ENCODE results near the gene SLC36A2. TPM values are rescaled to one million over a fixed set of nuclear protein-coding genes. Genes with fewer than 3 reads are reported as not detected.
A peak's percentile ranks its signal among the peaks of the same experiment; 100 is the strongest.
"Not testable (repeated sequence)": the region's sequence is repeated elsewhere in the genome, so short reads cannot be mapped to it uniquely, and the experiment has no call there.

SLC36A2 gene
- total RNA-seq, 2 experiments from 2014 or later = not detected

- Mint-ChIP-seq H3K36me3 (ENCODE audit: low read depth) (no peaks in the 10 kb centered on the region), H3K4me1 (no peaks in the 10 kb centered on the region), H3K27ac (no peak overlapping the region), H3K9me3 (no peaks in the 10 kb centered on the region), H3K27me3 (peaks cover 2% of the 10 kb centered on the region), H3K4me3 (no peak overlapping the region)
- no peak for DNase-seq
- CTCF ChIA-PET = no interaction called here
- POLR2A ChIA-PET = interaction anchor here (0.6 kb wide), 1 partner anchor 736 kb away, joined by 7 read pairs; no protein-coding TSS in a partner anchor
Measured at GRCh38 chr5:151317871-151318270, 29.5 kb downstream of the SLC36A2 start.

DNA sequence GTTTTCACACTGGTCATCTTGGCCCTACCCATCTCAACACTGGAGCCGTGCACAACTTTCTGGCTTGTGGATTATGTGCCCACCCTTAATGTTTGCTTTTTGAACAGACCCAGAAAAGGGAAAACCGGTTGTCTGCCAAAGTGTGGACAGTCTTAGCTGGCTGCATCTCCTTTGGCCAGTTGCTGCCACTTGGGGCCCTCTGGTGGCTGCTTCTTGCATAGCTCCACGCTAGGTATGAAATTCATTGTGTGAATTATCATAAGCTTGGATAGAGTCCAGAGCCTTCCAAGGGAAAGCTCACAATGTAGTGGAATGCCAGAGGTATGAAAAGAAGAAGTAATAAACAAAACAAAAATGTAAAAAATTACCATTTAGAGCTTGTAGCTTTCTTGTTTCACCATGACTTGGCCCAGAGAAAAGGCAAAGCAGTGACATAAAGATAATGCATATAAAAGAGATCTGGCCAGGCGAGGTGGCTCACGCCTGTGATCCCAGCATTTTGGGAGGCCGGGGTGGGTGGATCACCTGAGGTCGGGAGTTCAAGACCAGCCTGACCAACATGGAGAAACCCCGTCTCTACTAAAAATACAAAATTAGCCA is 31.3 kb downstream of the SLC36A2 start:
- peaks cover 5% of the 10 kb centered on the region for H3K27me3 Mint-ChIP-seq
- no peak overlapping the region for H3K27ac Mint-ChIP-seq
- peaks cover 4% of the 10 kb centered on the region for H3K9me3 Mint-ChIP-seq
- no peaks in the 10 kb centered on the region for H3K4me1 Mint-ChIP-seq
- CTCF ChIA-PET = interaction anchor here (0.9 to 1.7 kb wide), 6 partner anchors 29 to 455 kb away, joined by 3 to 7 read pairs (median 4); partner anchors contain the start of gene G3BP1
- peak; percentile 57 for DNase-seq
- no peak overlapping the region for H3K4me3 Mint-ChIP-seq
- H3K36me3 Mint-ChIP-seq (ENCODE audit: low read depth) = no peaks in the 10 kb centered on the region
- POLR2A ChIA-PET = no interaction called here

GRCh38 chr5:151313357-151313756 is 34.0 kb downstream of the SLC36A2 start:
- Mint-ChIP-seq H3K36me3 (ENCODE audit: low read depth) (no peaks in the 10 kb centered on the region), H3K4me1 (no peaks in the 10 kb centered on the region), H3K27ac (no peak overlapping the region), H3K27me3 (peaks cover 7% of the 10 kb centered on the region), H3K4me3 (no peak overlapping the region), H3K9me3 (peaks cover 12% of the 10 kb centered on the region)
- DNase-seq = no peak
- ChIA-PET CTCF (interaction anchor here (0.8 to 1.0 kb wide), 2 partner anchors 14 to 105 kb away, joined by 3 read pairs; no protein-coding TSS in a partner anchor), POLR2A (no interaction called here)

- Mint-ChIP-seq H3K4me3 (no peak overlapping the region), H3K9me3 (peaks cover 12% of the 10 kb centered on the region), H3K4me1 (no peaks in the 10 kb centered on the region), H3K27me3 (peaks cover 5% of the 10 kb centered on the region), H3K36me3 (ENCODE audit: low read depth) (no peaks in the 10 kb centered on the region), H3K27ac (no peak overlapping the region)
- ChIA-PET POLR2A (no interaction called here), CTCF (interaction anchor here (1.0 kb wide), 1 partner anchor 105 kb away, joined by 3 read pairs; no protein-coding TSS in a partner anchor)
- no peak for DNase-seq
Measured at GRCh38 chr5:151312756-151313324, 34.5 kb downstream of the SLC36A2 start.

- CTCF ChIA-PET = no interaction called here
- Mint-ChIP-seq H3K27me3 (peaks cover 8% of the 10 kb centered on the region), H3K9me3 (peaks cover 12% of the 10 kb centered on the region), H3K4me3 (no peak overlapping the region), H3K27ac (no peak overlapping the region), H3K4me1 (no peaks in the 10 kb centered on the region), H3K36me3 (ENCODE audit: low read depth) (no peaks in the 10 kb centered on the region)
- no peak for DNase-seq
- POLR2A ChIA-PET = no interaction called here
Measured at GRCh38 chr5:151310932-151311331, 36.4 kb downstream of the SLC36A2 start.

- H3K4me1 Mint-ChIP-seq; H3K27me3 Mint-ChIP-seq; H3K36me3 Mint-ChIP-seq (ENCODE audit: low read depth); H3K27ac Mint-ChIP-seq; CTCF ChIA-PET; H3K4me3 Mint-ChIP-seq; POLR2A ChIA-PET; DNase-seq: not testable (repeated sequence)
- H3K9me3 Mint-ChIP-seq = peaks cover 12% of the 10 kb centered on the region
Measured at GRCh38 chr5:151309821-151310220, 37.5 kb downstream of the SLC36A2 start.

DNA sequence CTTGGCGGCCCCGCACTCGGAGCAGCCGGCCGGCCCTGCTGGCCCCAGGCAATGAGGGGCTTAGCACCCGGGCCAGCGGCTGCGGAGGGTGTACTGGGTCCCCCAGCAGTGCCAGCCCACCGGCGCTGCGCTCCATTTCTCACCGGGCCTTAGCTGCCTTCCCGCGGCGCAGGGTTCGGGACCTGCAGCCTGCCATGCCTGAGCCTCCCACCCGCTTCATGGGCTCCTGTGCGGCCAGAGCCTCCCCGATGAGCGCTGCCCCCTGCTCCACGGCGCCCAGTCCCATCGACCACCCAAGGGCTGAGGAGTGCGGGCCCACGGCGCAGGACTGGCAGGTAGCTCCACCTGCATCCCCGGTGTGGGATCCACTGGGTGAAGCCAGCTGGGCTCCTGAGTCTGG is 38.1 kb downstream of the SLC36A2 start:
- H3K27ac Mint-ChIP-seq; CTCF ChIA-PET; H3K27me3 Mint-ChIP-seq; POLR2A ChIA-PET; H3K4me1 Mint-ChIP-seq; H3K36me3 Mint-ChIP-seq (ENCODE audit: low read depth); H3K4me3 Mint-ChIP-seq; DNase-seq: not testable (repeated sequence)
- H3K9me3 Mint-ChIP-seq = peaks cover 12% of the 10 kb centered on the region

- peaks cover 8% of the 10 kb centered on the region for H3K27me3 Mint-ChIP-seq
- H3K4me1 Mint-ChIP-seq = no peaks in the 10 kb centered on the region
- H3K9me3 Mint-ChIP-seq = no peaks in the 10 kb centered on the region
- DNase-seq = no peak
- ChIA-PET POLR2A (no interaction called here), CTCF (no interaction called here)
- no peak within 1 kb of the TSS for H3K4me3 Mint-ChIP-seq
- H3K36me3 Mint-ChIP-seq (ENCODE audit: low read depth) = no peaks in the 10 kb centered on the region
- no peak within 1 kb of the TSS for H3K27ac Mint-ChIP-seq
Measured at GRCh38 chr5:151303666-151304065, 43.7 kb downstream of the SLC36A2 start, which contains the start of gene SLC36A3. Gene SLC36A3 (minus strand): TSS chr5:151303766. CDS start chr5:151303354, 412 bp downstream.

- H3K4me3 Mint-ChIP-seq = no peak overlapping the region
Measured at GRCh38 chr5:151298063-151298855, 49.1 kb downstream of the SLC36A2 start.

DNA sequence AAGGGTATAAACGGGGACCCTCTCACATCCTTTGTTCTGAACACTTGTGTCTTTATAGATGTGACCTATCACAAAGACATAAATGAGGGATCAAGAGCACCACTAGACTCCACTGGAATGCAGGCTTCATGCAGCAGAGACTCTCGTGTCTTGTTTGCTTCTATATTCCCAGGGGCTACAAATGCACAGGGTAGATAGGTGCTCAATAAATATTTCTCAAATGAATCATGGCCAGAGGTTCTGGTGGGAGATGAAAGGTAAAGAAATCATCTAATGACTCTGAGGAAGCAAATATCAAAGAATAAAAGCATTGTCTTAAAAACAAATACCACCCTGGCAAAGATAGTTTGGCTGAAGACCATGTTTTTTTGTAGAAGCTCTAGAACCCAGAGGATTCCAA is 50.4 kb downstream of the SLC36A2 start:
- ChIA-PET CTCF (no interaction called here), POLR2A (no interaction called here)
- H3K27ac Mint-ChIP-seq = no peak overlapping the region
- H3K27me3 Mint-ChIP-seq = peaks cover 4% of the 10 kb centered on the region
- H3K36me3 Mint-ChIP-seq (ENCODE audit: low read depth) = no peaks in the 10 kb centered on the region
- H3K4me1 Mint-ChIP-seq = peaks cover 5% of the 10 kb centered on the region
- no peak overlapping the region for H3K4me3 Mint-ChIP-seq
- no peaks in the 10 kb centered on the region for H3K9me3 Mint-ChIP-seq
- no peak for DNase-seq

More at GRCh38 chr5:151298063-151298855, 49.1 kb downstream of the SLC36A2 start:
- Mint-ChIP-seq H3K36me3 (ENCODE audit: low read depth) (no peaks in the 10 kb centered on the region), H3K9me3 (no peaks in the 10 kb centered on the region), H3K4me1 (peaks cover 5% of the 10 kb centered on the region), H3K27ac (no peak overlapping the region), H3K27me3 (peaks cover 7% of the 10 kb centered on the region)
- POLR2A ChIA-PET = no interaction called here
- DNase-seq = no peak
- CTCF ChIA-PET = no interaction called here

- no peak for DNase-seq
- ChIA-PET CTCF (no interaction called here), POLR2A (no interaction called here)
- H3K9me3 Mint-ChIP-seq = no peaks in the 10 kb centered on the region
- H3K4me1 Mint-ChIP-seq = peaks cover 5% of the 10 kb centered on the region
- peaks cover 4% of the 10 kb centered on the region for H3K27me3 Mint-ChIP-seq
- H3K4me3 Mint-ChIP-seq = no peak overlapping the region
- H3K27ac Mint-ChIP-seq = no peak overlapping the region
- H3K36me3 Mint-ChIP-seq (ENCODE audit: low read depth) = no peaks in the 10 kb centered on the region
Measured at GRCh38 chr5:151296478-151296830, 50.9 kb downstream of the SLC36A2 start.

DNA sequence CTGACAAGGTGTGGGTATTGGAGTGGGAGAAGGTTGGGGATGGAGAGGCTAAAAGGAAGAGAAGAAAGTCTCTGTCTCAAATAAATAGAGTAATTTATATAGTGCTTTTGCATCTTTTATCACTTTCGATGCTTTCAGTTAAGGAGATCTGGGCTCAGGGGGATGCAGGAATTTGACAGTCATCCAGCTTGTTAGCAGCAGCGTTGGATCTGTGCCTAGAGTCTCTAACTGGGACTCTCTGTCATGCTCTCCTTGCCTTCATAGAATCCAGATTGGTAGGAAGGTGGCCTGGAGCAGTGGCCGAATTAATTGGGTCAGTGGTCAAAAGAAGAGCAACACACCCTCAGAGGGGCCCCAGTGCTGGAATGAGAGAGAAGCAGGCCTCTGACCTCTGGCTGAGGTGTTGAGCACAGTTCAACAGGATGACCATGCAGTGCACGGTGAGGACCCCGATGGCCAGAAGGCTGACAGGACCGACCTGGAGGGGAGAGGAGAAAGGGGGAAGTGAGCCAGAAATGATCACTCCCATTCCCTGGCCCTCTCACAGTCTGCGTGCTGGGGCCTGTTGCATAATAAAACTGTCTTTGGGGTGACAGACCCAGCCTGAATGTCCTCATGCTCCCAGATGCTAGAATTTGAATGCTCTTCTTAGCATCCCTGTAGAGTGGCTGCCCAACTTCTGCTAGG is 51.4 kb downstream of the SLC36A2 start:
- no peaks in the 10 kb centered on the region for H3K36me3 Mint-ChIP-seq (ENCODE audit: low read depth)
- H3K27ac Mint-ChIP-seq = no peak overlapping the region
- peaks cover 4% of the 10 kb centered on the region for H3K27me3 Mint-ChIP-seq
- no peak overlapping the region for H3K4me3 Mint-ChIP-seq
- peaks cover 5% of the 10 kb centered on the region for H3K4me1 Mint-ChIP-seq
- H3K9me3 Mint-ChIP-seq = no peaks in the 10 kb centered on the region
- DNase-seq = no peak
- ChIA-PET POLR2A (no interaction called here), CTCF (no interaction called here)

GRCh38 chr5:151295138-151295537 is 52.2 kb downstream of the SLC36A2 start:
- no peak for DNase-seq
- Mint-ChIP-seq H3K27ac (no peak overlapping the region), H3K27me3 (peaks cover 4% of the 10 kb centered on the region), H3K4me3 (no peak overlapping the region), H3K9me3 (no peaks in the 10 kb centered on the region), H3K36me3 (ENCODE audit: low read depth) (no peaks in the 10 kb centered on the region), H3K4me1 (peaks cover 5% of the 10 kb centered on the region)
- ChIA-PET POLR2A (no interaction called here), CTCF (interaction anchor here (0.6 to 0.7 kb wide), 2 partner anchors 38 to 301 kb away, joined by 3 to 4 read pairs; no protein-coding TSS in a partner anchor)

Measured in activated CD4-positive, alpha-beta T cell treated with anti-CD3 and anti-CD28 coated beads, Interleukin-2, amount 10 ng/mL, durations not matched to agents 7 days and 5 days (primary cell).